Pancreas (tissue), 10 donors: ENCODE results near the gene LILRA5. TPM values are rescaled to one million over a fixed set of nuclear protein-coding genes. Genes with fewer than 3 reads are reported as not detected.
"Not testable (repeated sequence)": the region's sequence is repeated elsewhere in the genome, so short reads cannot be mapped to it uniquely, and the experiment has no call there.

Experiments used
- ATAC-seq, 4 donors: fragments of 200-7000 bp; cut with Tn5 transposase; one replicate each; pipeline versions ENCODE4 v1.8.0 to v1.9.1; 2020; ENCODE audit warnings: mild to moderate bottlenecking in 4 of 4, moderate library complexity in 4 of 4
- DNase-seq, 6 donors: peaks; one replicate each; pipeline ENCODE4 v3.0.0-alpha.2; 2020
- FAIRE-seq: peaks from 2 replicates; lab custom pipeline; 2012; peaks lifted over from hg19 to GRCh38; lab: Jason Lieb, UNC
- H3K27ac ChIP-seq, 4 donors: fragments of 200-600 bp; sonication (generic); 1 replicate in 3 of 4; 2 replicates in 1 of 4; pipeline versions ENCODE4 v1.5.0 to v1.8.0; 2020
- H3K27me3 ChIP-seq, 4 donors: fragments of 200-600 bp; one replicate each; pipeline ENCODE4 v1.8.0; 2021
- H3K36me3 ChIP-seq, 3 donors: fragments of 200-600 bp; sonication (generic) in 1 of 3; one replicate each; pipeline versions ENCODE4 v1.5.0 to v1.8.0; 2020 to 2021
- H3K4me1 ChIP-seq, 3 donors: fragments of 200-600 bp; one replicate each; pipeline ENCODE4 v1.8.0; 2021
- H3K4me3 ChIP-seq, 4 donors: fragments of 200-600 bp; sonication (generic) in 2 of 4; one replicate each; pipeline versions ENCODE4 v1.5.0 to v1.8.0; 2020 to 2021
- H3K9me3 ChIP-seq, 4 donors: fragments of 200-600 bp; one replicate each; pipeline ENCODE4 v1.8.0; 2021
- whole genome bisulfite sequencing, 2 donors: extraction: QIAGEN DNeasy Blood & Tissue Kit; methylation state at CpG; one replicate each; pipeline ENCODE4 v1.1.7; 2013; 5-methylcytosine and 5-hydroxymethylcytosine counted together
- intact Hi-C, 3 donors: fragments of 100-400 bp; cut with DNase I; formaldehyde crosslinking; loops; one replicate each; pipeline versions ENCODE4 v1.11.1 to v1.14.2; 2022
- polyA plus RNA-seq, 2 donors: library from polyadenylated mRNA; stranded (reverse); fragments of 200-250 nt; gene quantifications; one replicate each; pipeline ENCODE4 v1.2.3, GENCODE V29; 2013
- total RNA-seq, 6 donors: library from RNA; stranded (reverse); fragmentation: NEBNext Ultra II Directional in 4 of 6; extraction: Animal tissue kit (Norgen Biotek cat#: 25700) in 4 of 6; gene quantifications; one replicate each; pipeline versions ENCODE4 v1.2.1 to v1.2.4, GENCODE V29; 2021 to 2023
- TF ChIP-seq, protein P1 (sequence below), 4 donors: fragments of 200-600 bp; sonication (generic) in 3 of 4; IDR thresholded peaks; one replicate each; pipeline versions ENCODE4 v1.5.0 to v1.8.0; 2021; ENCODE audit warnings: antibody characterized with exemption in 4 of 4
- donor health status: healthy with polysubstance abuse.
- donor health status: DM: no; HTN: no; CAD: no; lungs with moderate emphysema.
- donor health status: DM: no; HTN: no; CAD: no.
- donor health status: control.
- donor health status: control.
- donor health status: Bipolar disorder and iron deficiency.
- donor health status: DM: yes; HTN: yes; CAD: no.
- donor health status: DM: no; HTN: no; CAD: no.
- donor health status: DM: no; HTN: no; CAD: no.
- donor health status: DM: yes; HTN: yes; CAD: no.

The LILRA5 gene
- total and polyA plus RNA-seq, 8 donors = 0.20 to 1.7 (median 0.51) TPM

- FAIRE-seq (no peak), ATAC-seq (no peak)
Measured at GRCh38 chr19:54333586-54334298, 20.8 kb upstream of the LILRA5 start.

GRCh38 chr19:54332149-54332548 lies 19.2 kb upstream of the LILRA5 start:
- Histone ChIP-seq H3K4me1 (no peaks in the 10 kb centered on the region), H3K9me3 (no peaks in the 10 kb centered on the region), H3K27ac (no peak overlapping the region), H3K27me3 (no peaks in the 10 kb centered on the region), H3K36me3 (no peaks in the 10 kb centered on the region), H3K4me3 (no peak overlapping the region)
- WGBS, 2 donors = 66 to 68% methylated on average over 7 of the region's 7 CpGs
- DNase-seq (no peak), ATAC-seq (no peak), FAIRE-seq (no peak)
- intact Hi-C loops = no loop called here
- TF ChIP-seq, protein P1, sequence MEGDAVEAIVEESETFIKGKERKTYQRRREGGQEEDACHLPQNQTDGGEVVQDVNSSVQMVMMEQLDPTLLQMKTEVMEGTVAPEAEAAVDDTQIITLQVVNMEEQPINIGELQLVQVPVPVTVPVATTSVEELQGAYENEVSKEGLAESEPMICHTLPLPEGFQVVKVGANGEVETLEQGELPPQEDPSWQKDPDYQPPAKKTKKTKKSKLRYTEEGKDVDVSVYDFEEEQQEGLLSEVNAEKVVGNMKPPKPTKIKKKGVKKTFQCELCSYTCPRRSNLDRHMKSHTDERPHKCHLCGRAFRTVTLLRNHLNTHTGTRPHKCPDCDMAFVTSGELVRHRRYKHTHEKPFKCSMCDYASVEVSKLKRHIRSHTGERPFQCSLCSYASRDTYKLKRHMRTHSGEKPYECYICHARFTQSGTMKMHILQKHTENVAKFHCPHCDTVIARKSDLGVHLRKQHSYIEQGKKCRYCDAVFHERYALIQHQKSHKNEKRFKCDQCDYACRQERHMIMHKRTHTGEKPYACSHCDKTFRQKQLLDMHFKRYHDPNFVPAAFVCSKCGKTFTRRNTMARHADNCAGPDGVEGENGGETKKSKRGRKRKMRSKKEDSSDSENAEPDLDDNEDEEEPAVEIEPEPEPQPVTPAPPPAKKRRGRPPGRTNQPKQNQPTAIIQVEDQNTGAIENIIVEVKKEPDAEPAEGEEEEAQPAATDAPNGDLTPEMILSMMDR (IDR thresholded peaks at IDR 0.05) = no peak

More at GRCh38 chr19:54333586-54334298, 20.8 kb upstream of the LILRA5 start:
- DNase-seq = no peak
- H3K4me1 ChIP-seq = no peaks in the 10 kb centered on the region
- 59 to 61% methylated on average over 3 of the region's 3 CpGs for WGBS, 2 donors
- H3K27ac ChIP-seq = no peak overlapping the region
- H3K27me3 ChIP-seq = no peaks in the 10 kb centered on the region
- TF ChIP-seq, protein P1 (IDR thresholded peaks at IDR 0.05) = no peak
- no peaks in the 10 kb centered on the region for H3K9me3 ChIP-seq
- H3K4me3 ChIP-seq = no peak overlapping the region
- intact Hi-C loops = no loop called here
- no peaks in the 10 kb centered on the region for H3K36me3 ChIP-seq

DNA sequence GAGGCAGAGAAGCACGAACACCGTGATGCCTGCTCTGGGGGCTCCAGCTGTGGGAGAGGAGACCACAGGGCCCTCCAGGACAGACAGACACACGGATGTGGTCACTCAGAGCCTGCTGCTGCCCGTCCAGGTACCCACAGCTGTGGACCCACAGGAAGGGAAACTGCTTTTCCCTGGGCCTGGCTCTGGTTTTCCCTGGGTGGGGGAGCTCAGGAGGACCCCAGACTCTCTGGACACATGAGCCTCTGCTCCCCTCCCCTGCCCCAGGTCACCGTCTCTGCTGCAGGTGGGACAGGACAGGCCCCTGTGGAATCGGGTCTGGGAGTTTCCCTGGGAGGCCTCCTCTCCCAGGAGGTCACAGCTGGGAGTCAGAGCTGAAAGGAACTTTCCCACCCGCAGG lies 18.7 kb upstream of the LILRA5 start:
- H3K36me3 ChIP-seq = no peaks in the 10 kb centered on the region
- TF ChIP-seq, protein P1 (IDR thresholded peaks at IDR 0.05) = no peak
- no peak for ATAC-seq
- H3K4me3 ChIP-seq = no peak overlapping the region
- no peak for DNase-seq
- no peak overlapping the region for H3K27ac ChIP-seq
- 71 to 82% methylated on average over 6 to 7 of the region's 7 CpGs for WGBS, 2 donors
- no peak for FAIRE-seq
- H3K27me3 ChIP-seq = no peaks in the 10 kb centered on the region
- no peaks in the 10 kb centered on the region for H3K9me3 ChIP-seq
- intact Hi-C loops = no loop called here
- no peaks in the 10 kb centered on the region for H3K4me1 ChIP-seq

- Histone ChIP-seq H3K27ac (no peak overlapping the region), H3K36me3 (no peaks in the 10 kb centered on the region), H3K9me3 (no peaks in the 10 kb centered on the region), H3K27me3 (no peaks in the 10 kb centered on the region), H3K4me1 (no peaks in the 10 kb centered on the region), H3K4me3 (no peak overlapping the region)
- intact Hi-C loops = no loop called here
- WGBS, 2 donors = 47 to 52% methylated on average over 14 of the region's 14 CpGs
- FAIRE-seq (no peak), ATAC-seq (peak in 2 of 4 donors; percentile 61 to 73), DNase-seq (peak in 3 of 6 donors; percentile 19 to 51 (median 42))
- TF ChIP-seq, protein P1 (IDR thresholded peaks at IDR 0.05) = no peak
Measured at GRCh38 chr19:54329476-54330165, 16.7 kb upstream of the LILRA5 start.

GRCh38 chr19:54328781-54329180 lies 15.8 kb upstream of the LILRA5 start:
- H3K4me3 ChIP-seq, H3K27me3 ChIP-seq, FAIRE-seq, DNase-seq, intact Hi-C loops, H3K36me3 ChIP-seq, H3K27ac ChIP-seq, H3K9me3 ChIP-seq, H3K4me1 ChIP-seq, ATAC-seq: not testable (repeated sequence)
- 73 to 75% methylated on average over 5 of the region's 5 CpGs for WGBS, 2 donors
